ENCODE measurements around the gene ITPRID1.

- TF ChIP-seq CTCF (conservative IDR thresholded peaks at IDR 0.05; ENCODE audit: low read depth, low read length) (no peak), EZH2 (IDR thresholded peaks at IDR 0.05; ENCODE audit: low read length, unreplicated experiment) (no peak), EZH2phosphoT487 (IDR thresholded peaks at IDR 0.05; ENCODE audit: borderline replicate concordance, low read length) (no peak)
These were observed 13.0 kb downstream of the ITPRID1 start for GRCh38 chr7:31526864-31527263.
